Measurements from ENCODE around the gene TBC1D5. TPM values are rescaled to one million over a fixed set of nuclear protein-coding genes. Genes with fewer than 3 reads are reported as not detected.
A peak's percentile ranks its signal among the peaks of the same experiment; 100 is the strongest.

Gene TBC1D5
- polyA plus RNA-seq, 4 donors: 5.1 to 37.6 (median 12.4) TPM

- Histone ChIP-seq H3K36me3 (ENCODE audit: control insufficient read depth in 3 of 3, insufficient read depth in 2 of 3, low read depth in 1 of 3, low read length in 3 of 3) (peaks cover 0 to 59% (median 6%) of the 10 kb centered on the region in 3 donors), H3K4me1 (ENCODE audit: control insufficient read depth in 3 of 3, insufficient read depth in 2 of 3, low read depth in 1 of 3, low read length in 2 of 3) (no peaks in the 10 kb centered on the region), H3K27me3 (ENCODE audit: control insufficient read depth in 3 of 3, insufficient read depth in 3 of 3, low read length in 3 of 3) (no peaks in the 10 kb centered on the region), H3K9me3 (ENCODE audit: control insufficient read depth in 2 of 2, insufficient read depth in 1 of 2, low read depth in 1 of 2, low read length in 1 of 2) (peaks cover 0 to 25% of the 10 kb centered on the region in 2 donors), H3K4me3 (ENCODE audit: low read depth in 1 of 3, low read length in 3 of 3) (no peak overlapping the region), H3K27ac (ENCODE audit: low read depth in 1 of 3, low read length in 2 of 3) (no peak overlapping the region)
- FAIRE-seq (no peak), DNase-seq (no peak)
- whole genome bisulfite sequencing, 3 donors: 97 to 99% (median 97%) methylated on average over 5 of the region's 5 CpGs
These were observed 588.2 kb downstream of the TBC1D5 start for GRCh38 chr3:17154221-17154620.

GRCh38 chr3:17153209-17153608, 589.2 kb downstream of the TBC1D5 start:
- Histone ChIP-seq H3K36me3 (ENCODE audit: control insufficient read depth in 3 of 3, insufficient read depth in 2 of 3, low read depth in 1 of 3, low read length in 3 of 3) (peaks cover 0 to 51% (median 6%) of the 10 kb centered on the region in 3 donors), H3K27ac (ENCODE audit: low read depth in 1 of 3, low read length in 2 of 3) (no peak overlapping the region), H3K9me3 (ENCODE audit: control insufficient read depth in 2 of 2, insufficient read depth in 1 of 2, low read depth in 1 of 2, low read length in 1 of 2) (peaks cover 0 to 25% of the 10 kb centered on the region in 2 donors), H3K4me3 (ENCODE audit: low read depth in 1 of 3, low read length in 3 of 3) (no peak overlapping the region), H3K27me3 (ENCODE audit: control insufficient read depth in 3 of 3, insufficient read depth in 3 of 3, low read length in 3 of 3) (no peaks in the 10 kb centered on the region), H3K4me1 (ENCODE audit: control insufficient read depth in 3 of 3, insufficient read depth in 2 of 3, low read depth in 1 of 3, low read length in 2 of 3) (no peaks in the 10 kb centered on the region)
- no peak for FAIRE-seq
- DNase-seq: no peak
- WGBS, 3 donors: 97 to 100% (median 100%) methylated on average over 4 of the region's 4 CpGs

GRCh38 chr3:17151598-17152373, 590.6 kb downstream of the TBC1D5 start:
- H3K4me3 ChIP-seq (ENCODE audit: low read depth in 1 of 3, low read length in 3 of 3): no peak overlapping the region
- DNase-seq: peak; percentile 7 to 74
- no peak for FAIRE-seq
- H3K27ac ChIP-seq (ENCODE audit: low read depth in 1 of 3, low read length in 2 of 3): peak overlapping the region in 1 of 3 donors; percentile 62
- peaks cover 0 to 25% of the 10 kb centered on the region in 2 donors for H3K9me3 ChIP-seq (ENCODE audit: control insufficient read depth in 2 of 2, insufficient read depth in 1 of 2, low read depth in 1 of 2, low read length in 1 of 2)
- no peaks in the 10 kb centered on the region for H3K4me1 ChIP-seq (ENCODE audit: control insufficient read depth in 3 of 3, insufficient read depth in 2 of 3, low read depth in 1 of 3, low read length in 2 of 3)
- no peaks in the 10 kb centered on the region for H3K27me3 ChIP-seq (ENCODE audit: control insufficient read depth in 3 of 3, insufficient read depth in 3 of 3, low read length in 3 of 3)
- H3K36me3 ChIP-seq (ENCODE audit: control insufficient read depth in 3 of 3, insufficient read depth in 2 of 3, low read depth in 1 of 3, low read length in 3 of 3): peaks cover 0 to 44% (median 6%) of the 10 kb centered on the region in 3 donors
- 75 to 88% (median 80%) methylated on average over 16 of the region's 16 CpGs for WGBS, 3 donors

GRCh38 chr3:17149076-17149475, 593.4 kb downstream of the TBC1D5 start:
- FAIRE-seq (no peak), DNase-seq (no peak)
- peaks cover 0 to 17% (median under 1%) of the 10 kb centered on the region in 3 donors for H3K36me3 ChIP-seq (ENCODE audit: control insufficient read depth in 3 of 3, insufficient read depth in 2 of 3, low read depth in 1 of 3, low read length in 3 of 3)
- no peak overlapping the region for H3K4me3 ChIP-seq (ENCODE audit: low read depth in 1 of 3, low read length in 3 of 3)
- peaks cover 0 to 20% of the 10 kb centered on the region in 2 donors for H3K9me3 ChIP-seq (ENCODE audit: control insufficient read depth in 2 of 2, insufficient read depth in 1 of 2, low read depth in 1 of 2, low read length in 1 of 2)
- no peak overlapping the region for H3K27ac ChIP-seq (ENCODE audit: low read depth in 1 of 3, low read length in 2 of 3)
- no peaks in the 10 kb centered on the region for H3K27me3 ChIP-seq (ENCODE audit: control insufficient read depth in 3 of 3, insufficient read depth in 3 of 3, low read length in 3 of 3)
- WGBS, 3 donors: 88 to 94% (median 89%) methylated on average over 9 of the region's 9 CpGs
- H3K4me1 ChIP-seq (ENCODE audit: control insufficient read depth in 3 of 3, insufficient read depth in 2 of 3, low read depth in 1 of 3, low read length in 2 of 3): no peaks in the 10 kb centered on the region

- whole genome bisulfite sequencing, 3 donors: 91 to 96% (median 91%) methylated on average over 7 of the region's 7 CpGs
- no peaks in the 10 kb centered on the region for H3K4me1 ChIP-seq (ENCODE audit: control insufficient read depth in 3 of 3, insufficient read depth in 2 of 3, low read depth in 1 of 3, low read length in 2 of 3)
- FAIRE-seq (no peak), DNase-seq (no peak)
- H3K9me3 ChIP-seq (ENCODE audit: control insufficient read depth in 2 of 2, insufficient read depth in 1 of 2, low read depth in 1 of 2, low read length in 1 of 2): no peaks in the 10 kb centered on the region
- no peak overlapping the region for H3K27ac ChIP-seq (ENCODE audit: low read depth in 1 of 3, low read length in 2 of 3)
- no peak overlapping the region for H3K4me3 ChIP-seq (ENCODE audit: low read depth in 1 of 3, low read length in 3 of 3)
- no peaks in the 10 kb centered on the region for H3K36me3 ChIP-seq (ENCODE audit: control insufficient read depth in 3 of 3, insufficient read depth in 2 of 3, low read depth in 1 of 3, low read length in 3 of 3)
- no peaks in the 10 kb centered on the region for H3K27me3 ChIP-seq (ENCODE audit: control insufficient read depth in 3 of 3, insufficient read depth in 3 of 3, low read length in 3 of 3)
These were observed 597.8 kb downstream of the TBC1D5 start for GRCh38 chr3:17144665-17144993.

- H3K9me3 ChIP-seq (ENCODE audit: control insufficient read depth in 2 of 2, insufficient read depth in 1 of 2, low read depth in 1 of 2, low read length in 1 of 2): no peaks in the 10 kb centered on the region
- H3K4me1 ChIP-seq (ENCODE audit: control insufficient read depth in 3 of 3, insufficient read depth in 2 of 3, low read depth in 1 of 3, low read length in 2 of 3): no peaks in the 10 kb centered on the region
- WGBS, 3 donors: 82 to 90% (median 82%) methylated on average over 10 of the region's 10 CpGs
- DNase-seq (no peak), FAIRE-seq (no peak)
- H3K36me3 ChIP-seq (ENCODE audit: control insufficient read depth in 3 of 3, insufficient read depth in 2 of 3, low read depth in 1 of 3, low read length in 3 of 3): no peaks in the 10 kb centered on the region
- H3K27ac ChIP-seq (ENCODE audit: low read depth in 1 of 3, low read length in 2 of 3): no peak overlapping the region
- no peaks in the 10 kb centered on the region for H3K27me3 ChIP-seq (ENCODE audit: control insufficient read depth in 3 of 3, insufficient read depth in 3 of 3, low read length in 3 of 3)
- no peak overlapping the region for H3K4me3 ChIP-seq (ENCODE audit: low read depth in 1 of 3, low read length in 3 of 3)
These were observed 598.4 kb downstream of the TBC1D5 start for GRCh38 chr3:17143893-17144664.

GRCh38 chr3:17142516-17142915, 599.9 kb downstream of the TBC1D5 start:
- H3K36me3 ChIP-seq (ENCODE audit: control insufficient read depth in 3 of 3, insufficient read depth in 2 of 3, low read depth in 1 of 3, low read length in 3 of 3): no peaks in the 10 kb centered on the region
- no peak overlapping the region for H3K4me3 ChIP-seq (ENCODE audit: low read depth in 1 of 3, low read length in 3 of 3)
- H3K9me3 ChIP-seq (ENCODE audit: control insufficient read depth in 2 of 2, insufficient read depth in 1 of 2, low read depth in 1 of 2, low read length in 1 of 2): no peaks in the 10 kb centered on the region
- H3K27ac ChIP-seq (ENCODE audit: low read depth in 1 of 3, low read length in 2 of 3): no peak overlapping the region
- DNase-seq: no peak
- no peaks in the 10 kb centered on the region for H3K4me1 ChIP-seq (ENCODE audit: control insufficient read depth in 3 of 3, insufficient read depth in 2 of 3, low read depth in 1 of 3, low read length in 2 of 3)
- no peaks in the 10 kb centered on the region for H3K27me3 ChIP-seq (ENCODE audit: control insufficient read depth in 3 of 3, insufficient read depth in 3 of 3, low read length in 3 of 3)
- no peak for FAIRE-seq
- 92 to 96% (median 95%) methylated on average over 10 of the region's 10 CpGs for WGBS, 3 donors

GRCh38 chr3:17141699-17142098, 600.7 kb downstream of the TBC1D5 start:
- 94 to 100% (median 98%) methylated on average over 4 of the region's 4 CpGs for WGBS, 3 donors
- H3K4me1 ChIP-seq (ENCODE audit: control insufficient read depth in 3 of 3, insufficient read depth in 2 of 3, low read depth in 1 of 3, low read length in 2 of 3): no peaks in the 10 kb centered on the region

More at GRCh38 chr3:17141699-17142098, 600.7 kb downstream of the TBC1D5 start:
- Histone ChIP-seq H3K27me3 (ENCODE audit: control insufficient read depth in 3 of 3, insufficient read depth in 3 of 3, low read length in 3 of 3) (no peaks in the 10 kb centered on the region), H3K4me3 (ENCODE audit: low read depth in 1 of 3, low read length in 3 of 3) (no peak overlapping the region), H3K36me3 (ENCODE audit: control insufficient read depth in 3 of 3, insufficient read depth in 2 of 3, low read depth in 1 of 3, low read length in 3 of 3) (no peaks in the 10 kb centered on the region), H3K27ac (ENCODE audit: low read depth in 1 of 3, low read length in 2 of 3) (no peak overlapping the region), H3K9me3 (ENCODE audit: control insufficient read depth in 2 of 2, insufficient read depth in 1 of 2, low read depth in 1 of 2, low read length in 1 of 2) (no peaks in the 10 kb centered on the region)
- DNase-seq (no peak), FAIRE-seq (no peak)
